ENCODE data around the gene DRC1.

- no peak for TF ChIP-seq POLR2AphosphoS5 (IDR thresholded peaks at IDR 0.05; ENCODE audit: low read depth, low read length)
- no peak for TF ChIP-seq CTCF (IDR thresholded peaks at IDR 0.05 in 2 of 3, conservative IDR thresholded peaks at IDR 0.05 in 1 of 3; ENCODE audit: borderline replicate concordance in 1 of 3, insufficient read depth in 1 of 3, low read depth in 2 of 3, low read length in 2 of 3)
- TF ChIP-seq SIN3A (IDR thresholded peaks at IDR 0.05; ENCODE audit: low read depth): no peak
- no peak for TF ChIP-seq JUND (IDR thresholded peaks at IDR 0.05)
- TF ChIP-seq, protein P1, sequence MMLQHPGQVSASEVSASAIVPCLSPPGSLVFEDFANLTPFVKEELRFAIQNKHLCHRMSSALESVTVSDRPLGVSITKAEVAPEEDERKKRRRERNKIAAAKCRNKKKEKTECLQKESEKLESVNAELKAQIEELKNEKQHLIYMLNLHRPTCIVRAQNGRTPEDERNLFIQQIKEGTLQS (IDR thresholded peaks at IDR 0.05): no peak
- no peak for TF ChIP-seq EZH2 (IDR thresholded peaks at IDR 0.05)
- TF ChIP-seq CBX3 (IDR thresholded peaks at IDR 0.05; ENCODE audit: low read depth): no peak
- no peak for TF ChIP-seq POLR2A (IDR thresholded peaks at IDR 0.05; ENCODE audit: borderline replicate concordance, extremely low read depth, insufficient read depth, insufficient read length)
- no peak for TF ChIP-seq SP1 (IDR thresholded peaks at IDR 0.05; ENCODE audit: low read depth)
- TF ChIP-seq EGR1 (IDR thresholded peaks at IDR 0.05; ENCODE audit: low read depth): no peak
- TF ChIP-seq, protein P2, sequence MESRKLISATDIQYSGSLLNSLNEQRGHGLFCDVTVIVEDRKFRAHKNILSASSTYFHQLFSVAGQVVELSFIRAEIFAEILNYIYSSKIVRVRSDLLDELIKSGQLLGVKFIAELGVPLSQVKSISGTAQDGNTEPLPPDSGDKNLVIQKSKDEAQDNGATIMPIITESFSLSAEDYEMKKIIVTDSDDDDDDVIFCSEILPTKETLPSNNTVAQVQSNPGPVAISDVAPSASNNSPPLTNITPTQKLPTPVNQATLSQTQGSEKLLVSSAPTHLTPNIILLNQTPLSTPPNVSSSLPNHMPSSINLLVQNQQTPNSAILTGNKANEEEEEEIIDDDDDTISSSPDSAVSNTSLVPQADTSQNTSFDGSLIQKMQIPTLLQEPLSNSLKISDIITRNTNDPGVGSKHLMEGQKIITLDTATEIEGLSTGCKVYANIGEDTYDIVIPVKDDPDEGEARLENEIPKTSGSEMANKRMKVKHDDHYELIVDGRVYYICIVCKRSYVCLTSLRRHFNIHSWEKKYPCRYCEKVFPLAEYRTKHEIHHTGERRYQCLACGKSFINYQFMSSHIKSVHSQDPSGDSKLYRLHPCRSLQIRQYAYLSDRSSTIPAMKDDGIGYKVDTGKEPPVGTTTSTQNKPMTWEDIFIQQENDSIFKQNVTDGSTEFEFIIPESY (IDR thresholded peaks at IDR 0.05; ENCODE audit: extremely low read depth, insufficient replicate concordance, low read length): no peak
Observed at GRCh38 chr2:26495705-26496297, 94.1 kb downstream of the DRC1 start.
